ENCODE data around the gene SPRY4. TPM values are rescaled to one million over a fixed set of nuclear protein-coding genes. Genes with fewer than 3 reads are reported as not detected.

SPRY4 gene
- total and polyA plus RNA-seq, 2 donors (not counting 1 experiment from before 2014, with no cell fraction given): 4.5 to 6.0 TPM

DNA sequence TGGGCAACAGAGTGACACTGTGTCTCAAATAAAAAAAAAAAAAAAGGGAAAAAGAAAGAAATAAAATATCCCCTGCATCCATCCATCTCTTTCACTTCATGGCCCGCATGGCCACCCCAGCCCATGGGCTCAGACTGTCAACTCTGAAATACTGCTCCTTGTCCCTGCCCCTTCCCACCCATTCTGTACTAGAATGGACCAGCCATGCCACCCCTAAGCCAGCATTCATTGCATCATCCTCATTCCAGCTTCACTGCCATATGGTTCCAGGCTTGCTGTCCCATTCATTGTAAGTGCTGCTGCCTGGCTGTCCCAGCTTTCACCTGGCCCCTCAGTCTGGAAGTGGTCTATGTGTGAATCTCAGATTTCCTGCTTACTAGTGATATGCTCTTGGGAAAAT, 46.2 kb downstream of the SPRY4 start:
- TF ChIP-seq, protein P1, sequence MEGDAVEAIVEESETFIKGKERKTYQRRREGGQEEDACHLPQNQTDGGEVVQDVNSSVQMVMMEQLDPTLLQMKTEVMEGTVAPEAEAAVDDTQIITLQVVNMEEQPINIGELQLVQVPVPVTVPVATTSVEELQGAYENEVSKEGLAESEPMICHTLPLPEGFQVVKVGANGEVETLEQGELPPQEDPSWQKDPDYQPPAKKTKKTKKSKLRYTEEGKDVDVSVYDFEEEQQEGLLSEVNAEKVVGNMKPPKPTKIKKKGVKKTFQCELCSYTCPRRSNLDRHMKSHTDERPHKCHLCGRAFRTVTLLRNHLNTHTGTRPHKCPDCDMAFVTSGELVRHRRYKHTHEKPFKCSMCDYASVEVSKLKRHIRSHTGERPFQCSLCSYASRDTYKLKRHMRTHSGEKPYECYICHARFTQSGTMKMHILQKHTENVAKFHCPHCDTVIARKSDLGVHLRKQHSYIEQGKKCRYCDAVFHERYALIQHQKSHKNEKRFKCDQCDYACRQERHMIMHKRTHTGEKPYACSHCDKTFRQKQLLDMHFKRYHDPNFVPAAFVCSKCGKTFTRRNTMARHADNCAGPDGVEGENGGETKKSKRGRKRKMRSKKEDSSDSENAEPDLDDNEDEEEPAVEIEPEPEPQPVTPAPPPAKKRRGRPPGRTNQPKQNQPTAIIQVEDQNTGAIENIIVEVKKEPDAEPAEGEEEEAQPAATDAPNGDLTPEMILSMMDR (conservative IDR thresholded peaks at IDR 0.05 in 1 of 2, IDR thresholded peaks at IDR 0.05 in 1 of 2; ENCODE audit: low read depth in 1 of 2, low read length in 2 of 2): no peak
- no peak for TF ChIP-seq EZH2 (IDR thresholded peaks at IDR 0.05; ENCODE audit: low read length, missing control alignments)
- Histone ChIP-seq H3K4me2 (ENCODE audit: extremely low read depth, insufficient read depth, low read length) (no peak overlapping the region), H3K4me1 (ENCODE audit: control insufficient read depth, extremely low read depth, insufficient read depth, low read length) (peaks cover 8% of the 10 kb centered on the region), H2AFZ (ENCODE audit: low read length) (no peak overlapping the region), H3K27ac (ENCODE audit: insufficient read depth, low read length) (no peak overlapping the region), H4K20me1 (ENCODE audit: control insufficient read depth, extremely low read depth, insufficient read depth, low read length) (no peaks in the 10 kb centered on the region), H3K9ac (ENCODE audit: insufficient read depth, low read length) (no peak overlapping the region), H3K36me3 (ENCODE audit: control insufficient read depth, insufficient read depth, low read length) (no peaks in the 10 kb centered on the region), H3K4me3 (replicated peaks in 1 of 4; ENCODE audit: control extremely low read depth in 1 of 4, insufficient read depth in 1 of 4, low read depth in 3 of 4, low read length in 4 of 4) (no peak overlapping the region), H3K9me3 (ENCODE audit: control insufficient read depth, insufficient read depth, low read depth, low read length) (no peaks in the 10 kb centered on the region), H3K27me3 (ENCODE audit: control insufficient read depth, insufficient read depth, low read length) (no peaks in the 10 kb centered on the region), H3K79me2 (ENCODE audit: control insufficient read depth, insufficient read depth, low read length) (no peaks in the 10 kb centered on the region)
- no peak for DNase-seq (ENCODE audit: low read depth in 2 of 2)

DNA sequence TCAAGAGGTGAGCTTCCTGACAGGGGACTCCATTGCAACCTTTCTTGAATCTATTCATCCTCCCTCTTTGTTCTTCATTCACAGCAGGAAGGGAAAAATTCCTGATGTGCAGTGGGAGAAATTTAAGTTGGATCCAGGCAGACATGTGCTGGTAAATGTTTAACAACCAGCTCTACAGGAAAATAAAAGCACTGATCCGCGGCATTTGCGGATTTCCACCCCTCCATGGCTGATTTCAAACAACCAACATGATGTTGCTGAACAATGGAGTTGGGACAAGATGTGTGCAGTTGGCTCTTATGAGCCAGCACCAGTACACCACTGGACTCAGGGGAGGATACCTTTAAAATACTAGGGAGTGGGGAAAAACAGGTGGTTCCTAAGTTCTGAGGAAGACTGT, 47.0 kb downstream of the SPRY4 start:
- H3K27ac ChIP-seq (ENCODE audit: insufficient read depth, low read length): no peak overlapping the region
- H3K27me3 ChIP-seq (ENCODE audit: control insufficient read depth, insufficient read depth, low read length): no peaks in the 10 kb centered on the region
- no peaks in the 10 kb centered on the region for H3K79me2 ChIP-seq (ENCODE audit: control insufficient read depth, insufficient read depth, low read length)
- no peak overlapping the region for H3K4me2 ChIP-seq (ENCODE audit: extremely low read depth, insufficient read depth, low read length)
- peaks cover 8% of the 10 kb centered on the region for H3K4me1 ChIP-seq (ENCODE audit: control insufficient read depth, extremely low read depth, insufficient read depth, low read length)
- H3K9me3 ChIP-seq (ENCODE audit: control insufficient read depth, insufficient read depth, low read depth, low read length): no peaks in the 10 kb centered on the region
- H3K9ac ChIP-seq (ENCODE audit: insufficient read depth, low read length): no peak overlapping the region
- H2AFZ ChIP-seq (ENCODE audit: low read length): no peak overlapping the region
- no peak for TF ChIP-seq EZH2 (IDR thresholded peaks at IDR 0.05; ENCODE audit: low read length, missing control alignments)
- TF ChIP-seq, protein P1 (conservative IDR thresholded peaks at IDR 0.05 in 1 of 2, IDR thresholded peaks at IDR 0.05 in 1 of 2; ENCODE audit: low read depth in 1 of 2, low read length in 2 of 2): no peak
- no peak for DNase-seq (ENCODE audit: low read depth in 2 of 2)
- H3K36me3 ChIP-seq (ENCODE audit: control insufficient read depth, insufficient read depth, low read length): no peaks in the 10 kb centered on the region
- H3K4me3 ChIP-seq (replicated peaks in 1 of 4; ENCODE audit: control extremely low read depth in 1 of 4, insufficient read depth in 1 of 4, low read depth in 3 of 4, low read length in 4 of 4): no peak overlapping the region
- H4K20me1 ChIP-seq (ENCODE audit: control insufficient read depth, extremely low read depth, insufficient read depth, low read length): no peaks in the 10 kb centered on the region

DNA sequence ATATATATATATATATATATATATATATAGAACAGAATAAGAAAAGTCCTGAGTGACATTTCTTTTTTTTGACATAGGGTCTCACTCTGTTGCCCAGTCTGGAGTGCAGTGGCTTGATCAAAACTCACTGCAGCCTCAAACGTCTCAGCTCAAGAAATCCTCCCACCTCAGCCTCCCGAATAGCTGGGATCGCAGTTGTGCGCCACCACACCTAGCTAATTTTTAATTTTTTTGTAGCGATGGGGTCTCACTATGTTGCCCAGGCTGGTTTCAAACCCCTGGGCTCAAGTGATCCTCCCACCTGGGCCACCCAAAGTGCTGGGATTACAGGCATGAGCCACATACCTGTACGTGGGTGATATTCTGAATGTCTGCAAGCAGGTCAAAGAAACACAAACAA, 48.3 kb downstream of the SPRY4 start:
- no peaks in the 10 kb centered on the region for H3K79me2 ChIP-seq (ENCODE audit: control insufficient read depth, insufficient read depth, low read length)
- no peaks in the 10 kb centered on the region for H3K36me3 ChIP-seq (ENCODE audit: control insufficient read depth, insufficient read depth, low read length)
- H3K27ac ChIP-seq (ENCODE audit: insufficient read depth, low read length): no peak overlapping the region
- no peak for DNase-seq (ENCODE audit: low read depth in 2 of 2)
- no peak overlapping the region for H3K4me2 ChIP-seq (ENCODE audit: extremely low read depth, insufficient read depth, low read length)
- H3K4me1 ChIP-seq (ENCODE audit: control insufficient read depth, extremely low read depth, insufficient read depth, low read length): peaks cover 8% of the 10 kb centered on the region
- no peaks in the 10 kb centered on the region for H3K27me3 ChIP-seq (ENCODE audit: control insufficient read depth, insufficient read depth, low read length)
- TF ChIP-seq EZH2 (IDR thresholded peaks at IDR 0.05; ENCODE audit: low read length, missing control alignments): no peak
- TF ChIP-seq, protein P1 (conservative IDR thresholded peaks at IDR 0.05 in 1 of 2, IDR thresholded peaks at IDR 0.05 in 1 of 2; ENCODE audit: low read depth in 1 of 2, low read length in 2 of 2): no peak
- no peaks in the 10 kb centered on the region for H4K20me1 ChIP-seq (ENCODE audit: control insufficient read depth, extremely low read depth, insufficient read depth, low read length)
- no peaks in the 10 kb centered on the region for H3K9me3 ChIP-seq (ENCODE audit: control insufficient read depth, insufficient read depth, low read depth, low read length)
- no peak overlapping the region for H3K9ac ChIP-seq (ENCODE audit: insufficient read depth, low read length)
- no peak overlapping the region for H3K4me3 ChIP-seq (replicated peaks in 1 of 4; ENCODE audit: control extremely low read depth in 1 of 4, insufficient read depth in 1 of 4, low read depth in 3 of 4, low read length in 4 of 4)
- no peak overlapping the region for H2AFZ ChIP-seq (ENCODE audit: low read length)

All from fibroblast of lung (primary cell).